Measurements from ENCODE around the gene UCN3.
A peak's percentile ranks its signal among the peaks of the same experiment; 100 is the strongest.
"Not testable (repeated sequence)": the region's sequence is repeated elsewhere in the genome, so short reads cannot be mapped to it uniquely, and the experiment has no call there.

The UCN3 gene

DNA sequence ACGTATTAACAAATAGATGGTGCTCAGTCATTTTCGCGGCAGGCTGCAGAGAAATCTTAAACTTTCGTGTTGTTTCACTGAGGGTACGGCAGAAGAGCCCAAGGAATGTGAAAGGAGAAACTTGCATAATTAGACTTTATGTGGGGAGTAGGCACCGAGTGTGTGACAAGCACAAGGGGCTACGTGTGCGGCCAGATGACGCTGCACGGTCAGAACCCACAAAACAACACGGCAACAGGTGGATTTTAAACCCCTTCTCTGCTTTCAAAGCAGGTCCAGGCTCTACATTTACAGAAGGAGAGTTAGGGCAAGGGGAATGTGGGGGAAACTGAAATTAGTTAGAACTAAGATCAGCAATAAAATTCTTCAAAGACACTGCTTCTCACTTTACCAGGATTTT lies 392 bp upstream of the UCN3 start:
- no peak for DNase-seq (ENCODE audit: insufficient read length, low spot score)
- FAIRE-seq = no peak

DNA sequence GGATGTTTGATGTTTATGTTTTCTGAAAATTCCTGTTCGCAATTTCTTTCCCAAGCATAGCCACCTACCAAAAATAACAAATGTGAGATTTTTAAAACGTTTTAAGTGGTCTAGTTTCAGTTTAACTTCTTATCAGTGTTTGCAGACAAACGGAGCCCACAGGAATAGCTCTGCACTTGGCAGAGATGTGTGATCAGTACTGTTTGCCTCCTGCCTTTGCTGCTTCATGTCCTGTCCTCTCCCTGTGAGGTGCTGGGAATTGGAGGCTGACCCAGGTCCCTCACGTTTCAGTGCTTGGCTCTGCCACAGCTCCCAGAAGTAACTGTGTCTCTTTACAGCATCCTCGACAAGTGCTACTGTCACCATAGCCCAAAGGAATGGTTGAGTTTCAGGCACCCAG lies 1.2 kb downstream of the UCN3 start:
- FAIRE-seq = no peak
- DNase-seq (ENCODE audit: insufficient read length, low spot score) = no peak

DNA sequence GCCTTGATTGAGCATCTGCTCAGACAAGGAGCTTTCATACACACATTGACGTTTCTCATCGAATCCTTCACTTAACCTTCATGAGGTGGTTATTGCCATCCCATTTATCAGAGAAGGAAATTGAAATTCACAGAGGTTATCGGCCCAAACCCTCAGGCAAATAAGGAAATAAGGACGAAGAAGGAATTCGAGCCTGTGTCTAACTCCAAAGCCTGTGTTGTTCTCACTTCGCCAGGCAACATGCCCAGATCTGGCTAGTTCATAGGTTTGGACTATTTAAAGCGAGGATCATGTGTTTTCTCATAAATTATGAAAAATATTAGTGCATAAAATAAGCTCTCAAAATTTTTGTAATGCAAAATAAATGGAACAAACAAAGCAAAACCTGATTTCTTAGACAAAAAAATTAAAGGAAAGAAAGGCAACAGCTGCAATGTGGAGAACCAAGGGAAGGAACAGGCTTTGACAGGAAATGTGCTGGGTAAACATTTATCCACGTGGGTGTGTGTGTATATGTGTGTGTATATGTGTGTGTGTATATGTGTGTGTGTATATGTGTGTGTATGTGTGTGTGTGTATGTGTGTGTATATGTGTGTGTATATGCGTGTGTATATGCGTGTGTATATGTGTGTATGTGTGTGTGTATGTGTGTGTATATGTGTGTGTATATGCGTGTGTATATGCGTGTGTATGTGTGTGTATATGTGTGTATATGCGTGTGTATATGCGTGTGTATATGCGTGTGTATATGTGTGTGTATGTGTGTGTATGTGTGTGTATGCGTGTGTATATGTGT lies 4.8 kb downstream of the UCN3 start:
- DNase-seq (ENCODE audit: insufficient read length, low spot score) (no peak), FAIRE-seq (no peak)

DNA sequence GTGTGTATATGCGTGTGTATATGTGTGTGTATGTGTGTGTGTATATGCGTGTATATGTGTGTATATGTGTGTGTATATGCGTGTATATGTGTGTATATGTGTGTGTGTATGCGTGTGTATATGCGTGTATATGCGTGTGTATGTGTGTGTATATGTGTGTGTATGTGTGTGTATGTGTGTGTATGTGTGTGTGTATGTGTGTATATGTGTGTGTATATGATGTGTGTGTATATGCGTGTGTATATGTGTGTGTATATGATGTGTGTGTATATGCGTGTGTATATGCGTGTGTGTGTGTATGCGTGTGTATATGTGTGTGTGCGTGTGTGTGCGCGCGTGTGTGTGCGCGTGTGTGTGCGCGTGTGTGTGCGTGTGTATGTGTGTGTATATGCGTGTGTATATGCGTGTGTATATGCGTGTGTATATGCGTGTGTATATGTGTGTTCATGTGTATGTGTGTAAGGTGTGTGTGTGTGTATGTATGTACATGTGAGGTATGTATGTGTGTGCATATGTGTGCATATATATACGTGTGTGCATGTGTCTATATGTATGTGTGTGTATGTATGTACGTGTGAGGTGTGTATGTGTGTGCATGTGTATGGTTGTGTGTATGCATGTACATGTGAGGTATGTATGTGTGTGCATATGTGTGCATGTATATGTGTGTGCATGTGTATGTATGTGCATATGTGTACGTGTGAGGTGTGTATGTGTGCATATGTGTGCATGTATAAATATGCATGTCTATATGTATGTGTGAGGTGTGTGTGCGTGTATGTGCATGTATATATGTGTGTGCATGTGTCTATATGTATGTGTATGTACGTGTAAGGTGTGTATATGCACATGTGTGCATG lies 6.0 kb downstream of the UCN3 start:
- DNase-seq (ENCODE audit: insufficient read length, low spot score) (no peak), FAIRE-seq (peak; percentile 98)

DNA sequence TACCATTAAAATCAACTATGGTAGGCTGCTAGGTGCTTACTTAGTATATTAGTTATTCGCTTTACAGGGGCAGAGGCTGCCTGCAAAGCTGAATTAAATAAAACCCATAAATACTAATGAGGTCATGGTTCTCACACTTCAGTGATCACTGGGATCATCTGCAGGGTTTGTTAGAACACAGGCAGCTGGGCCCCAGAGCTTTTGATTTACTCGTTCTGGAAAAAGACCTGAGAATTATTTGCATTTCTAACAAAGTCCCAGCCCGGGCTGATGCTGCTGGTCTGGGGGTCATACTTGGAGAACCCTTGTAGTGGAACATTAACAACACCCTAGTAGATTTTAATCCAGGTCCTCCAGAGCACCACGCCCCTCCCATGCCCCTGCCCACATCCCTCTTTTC lies 8.5 kb downstream of the UCN3 start:
- no peak for FAIRE-seq
- no peak for DNase-seq (ENCODE audit: insufficient read length, low spot score)

DNA sequence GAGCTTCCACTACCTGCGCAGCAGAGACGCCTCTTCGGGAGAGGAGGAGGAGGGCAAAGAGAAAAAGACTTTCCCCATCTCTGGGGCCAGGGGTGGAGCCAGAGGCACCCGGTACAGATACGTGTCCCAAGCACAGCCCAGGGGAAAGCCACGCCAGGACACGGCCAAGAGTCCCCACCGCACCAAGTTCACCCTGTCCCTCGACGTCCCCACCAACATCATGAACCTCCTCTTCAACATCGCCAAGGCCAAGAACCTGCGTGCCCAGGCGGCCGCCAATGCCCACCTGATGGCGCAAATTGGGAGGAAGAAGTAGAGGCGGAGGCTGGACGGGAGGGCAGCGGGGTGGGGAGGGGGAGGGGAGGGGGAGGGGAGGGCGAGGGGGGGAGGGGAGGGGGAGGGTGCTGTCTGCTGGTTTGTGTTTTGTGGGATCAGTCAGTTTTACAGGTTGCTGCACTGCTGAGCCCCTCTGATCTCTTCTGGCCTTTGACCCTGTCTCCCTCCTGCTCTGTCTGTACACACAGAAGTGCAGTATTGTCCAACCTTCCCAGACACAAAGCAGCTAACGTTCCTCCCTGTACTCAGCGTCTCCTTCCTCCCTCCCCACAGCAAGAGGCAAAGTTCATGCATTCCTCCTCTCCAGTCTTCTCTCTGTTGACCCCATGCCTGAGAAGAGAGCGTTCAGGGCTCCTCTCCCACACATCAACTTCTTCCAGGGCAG lies 9.3 kb downstream of the UCN3 start:
- FAIRE-seq (no peak), DNase-seq (ENCODE audit: insufficient read length, low spot score) (no peak)

DNA sequence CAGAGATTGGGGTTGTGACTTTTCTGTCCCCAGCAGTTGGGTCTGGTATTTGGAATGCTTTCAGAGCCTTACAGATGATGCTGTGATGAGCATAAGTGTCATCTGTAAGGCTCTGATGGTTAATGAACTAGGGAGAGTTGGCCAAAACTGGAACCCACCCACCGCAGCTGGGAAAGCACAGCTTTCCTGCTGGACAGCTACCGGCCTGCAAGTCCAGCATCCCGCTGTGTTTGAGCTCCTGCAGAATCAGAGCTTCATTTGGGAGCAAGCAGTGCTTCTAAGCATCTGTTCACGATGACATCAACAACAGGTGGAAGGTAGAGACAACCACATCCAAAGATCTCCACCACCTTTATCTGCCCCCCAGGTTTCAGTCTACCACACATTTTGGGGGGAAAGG lies 11.7 kb downstream of the UCN3 start:
- no peak for DNase-seq (ENCODE audit: insufficient read length, low spot score)
- FAIRE-seq = no peak

DNA sequence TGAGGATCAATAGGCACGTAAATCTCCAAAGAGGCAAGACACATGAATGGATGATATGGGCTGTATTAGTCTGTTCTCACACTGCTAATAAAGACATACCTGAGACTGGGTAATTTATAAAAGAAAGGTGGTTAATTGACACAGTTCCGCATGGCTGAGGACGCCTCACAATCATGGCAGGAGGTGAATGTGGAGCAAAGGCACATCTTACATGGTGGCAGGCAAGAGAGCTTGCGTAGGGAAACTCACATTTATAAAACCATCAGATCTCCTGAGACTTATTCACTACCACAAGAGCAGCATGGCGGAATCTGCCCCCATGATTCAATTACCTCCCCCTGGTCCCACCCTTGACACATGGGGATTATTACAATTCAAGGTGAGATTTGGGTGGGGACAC lies 14.4 kb downstream of the UCN3 start:
- not testable (repeated sequence) for FAIRE-seq

DNA sequence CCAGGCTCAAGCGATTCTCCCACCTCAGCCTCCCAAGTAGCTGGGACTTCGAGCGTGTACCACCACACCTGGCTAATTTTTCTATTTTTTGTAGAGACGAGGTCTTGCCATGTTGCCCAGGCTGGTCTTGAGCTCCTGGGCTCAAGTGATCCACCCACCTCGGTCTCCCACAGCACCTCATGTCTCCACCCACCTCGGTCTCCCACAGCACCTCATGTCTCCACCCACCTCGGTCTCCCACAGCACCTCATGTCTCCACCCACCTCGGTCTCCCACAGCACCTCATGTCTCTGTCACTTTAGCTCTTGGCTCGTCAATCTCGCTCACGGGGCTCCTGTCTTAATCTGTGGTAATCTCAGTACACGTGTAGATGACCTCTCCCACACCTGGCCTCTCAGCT lies 15.6 kb downstream of the UCN3 start:
- not testable (repeated sequence) for FAIRE-seq

More for the DNA sequence above, 14.4 kb downstream of the UCN3 start:
- not testable (repeated sequence) for DNase-seq (ENCODE audit: insufficient read length, low spot score)

DNA sequence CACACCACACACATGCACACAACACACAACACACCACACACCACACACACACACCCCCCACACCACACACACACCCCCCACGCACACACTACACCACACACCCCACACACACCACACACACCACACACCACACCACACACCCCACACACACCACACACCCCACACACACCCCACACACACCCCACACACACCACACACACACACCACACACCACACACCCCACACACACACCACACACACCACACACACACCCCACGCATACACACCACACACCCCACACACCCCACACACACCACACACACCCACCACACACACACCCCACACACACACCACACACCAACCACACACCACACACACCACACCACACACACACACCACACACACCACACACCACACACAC lies 16.4 kb downstream of the UCN3 start:
- DNase-seq (ENCODE audit: insufficient read length, low spot score) (no peak), FAIRE-seq (peak; percentile 100)

More for the DNA sequence above, 15.6 kb downstream of the UCN3 start:
- not testable (repeated sequence) for DNase-seq (ENCODE audit: insufficient read length, low spot score)

DNA sequence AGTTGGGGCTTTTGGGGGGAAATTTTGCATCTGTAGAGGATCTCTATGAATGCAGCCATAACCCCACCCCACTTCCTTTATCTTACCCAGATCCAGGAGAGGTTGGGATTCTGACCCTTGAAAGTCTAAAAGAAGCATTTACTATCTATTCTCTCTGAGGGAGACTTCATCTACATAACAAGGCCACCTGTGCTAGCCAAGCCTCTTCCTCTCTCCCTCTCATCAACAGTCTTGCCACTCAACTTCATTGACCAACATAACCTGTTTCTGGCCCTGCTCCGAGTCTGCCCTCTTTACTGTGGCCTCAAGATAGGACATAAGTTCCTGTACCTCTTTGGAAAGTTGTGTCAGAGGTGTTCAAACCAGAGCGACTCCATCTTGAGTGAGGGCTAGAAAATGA lies 20.5 kb downstream of the UCN3 start:
- no peak for DNase-seq (ENCODE audit: insufficient read length, low spot score)
- FAIRE-seq = no peak

DNA sequence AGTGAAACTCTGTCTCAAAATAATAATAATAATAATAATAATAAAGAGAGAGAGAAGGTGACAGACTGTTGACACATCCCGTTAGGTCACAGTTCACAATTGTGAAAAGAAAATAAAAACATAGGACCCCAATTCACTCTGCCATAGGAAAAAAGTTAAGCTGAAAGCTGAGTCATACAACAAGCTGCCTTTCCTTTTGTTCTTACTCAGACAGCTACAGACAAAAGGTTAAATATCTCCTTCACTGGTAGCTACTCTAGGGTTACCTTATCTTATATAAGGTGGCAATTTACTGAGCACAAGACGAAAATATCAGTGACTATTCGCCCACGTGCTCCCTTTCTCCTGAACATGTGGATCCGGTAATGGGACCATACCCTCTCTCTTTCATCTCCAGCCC lies 22.4 kb downstream of the UCN3 start:
- DNase-seq (ENCODE audit: insufficient read length, low spot score) (no peak), FAIRE-seq (no peak)

DNA sequence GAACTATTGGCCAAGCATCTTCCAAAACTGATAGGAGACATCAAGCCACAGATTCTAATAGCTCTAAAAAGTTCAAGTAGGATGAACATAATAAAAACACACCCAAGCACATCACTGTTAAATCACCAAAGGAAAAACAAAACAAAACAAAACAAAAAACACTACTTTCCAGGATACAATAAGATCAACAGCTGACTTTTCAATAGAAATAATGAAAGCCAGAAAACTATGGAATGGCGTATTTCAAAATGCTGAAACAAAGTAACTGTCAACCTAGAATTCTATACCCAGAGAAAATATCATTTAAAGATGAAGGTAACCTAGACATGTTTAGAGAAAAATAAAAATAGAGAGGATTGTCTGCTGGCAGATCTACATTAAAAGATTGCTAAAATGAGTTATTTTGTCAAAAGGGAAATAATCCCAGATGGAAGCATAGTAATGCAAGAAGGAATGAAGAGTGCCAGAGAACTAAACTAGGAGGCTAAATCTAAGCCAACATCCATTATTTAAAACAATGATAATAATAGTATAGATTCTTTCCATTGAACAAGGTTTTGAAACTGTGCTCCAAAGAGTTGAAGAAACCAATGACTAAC lies 25.9 kb downstream of the UCN3 start:
- FAIRE-seq (no peak), DNase-seq (ENCODE audit: insufficient read length, low spot score) (no peak)

DNA sequence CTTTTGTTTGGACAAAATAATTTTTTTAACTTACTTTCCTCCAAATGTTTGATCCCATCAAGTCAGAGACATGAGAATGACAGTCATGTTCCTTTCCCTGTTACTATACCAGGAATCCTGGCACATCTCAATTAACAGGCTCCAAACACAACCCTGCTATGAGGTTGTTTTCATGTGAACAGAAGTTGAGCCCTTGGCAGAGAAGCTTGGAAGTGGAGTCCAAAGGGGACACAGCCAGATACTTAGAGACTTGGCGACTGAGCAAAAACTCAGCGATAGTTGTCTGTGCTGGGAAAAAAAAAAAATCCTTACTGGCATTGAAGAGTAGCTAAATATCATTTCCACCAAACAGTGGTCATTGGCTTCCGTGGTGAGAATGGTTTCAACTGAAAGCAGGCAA lies 27.0 kb downstream of the UCN3 start:
- no peak for FAIRE-seq
- no peak for DNase-seq (ENCODE audit: insufficient read length, low spot score)

DNA sequence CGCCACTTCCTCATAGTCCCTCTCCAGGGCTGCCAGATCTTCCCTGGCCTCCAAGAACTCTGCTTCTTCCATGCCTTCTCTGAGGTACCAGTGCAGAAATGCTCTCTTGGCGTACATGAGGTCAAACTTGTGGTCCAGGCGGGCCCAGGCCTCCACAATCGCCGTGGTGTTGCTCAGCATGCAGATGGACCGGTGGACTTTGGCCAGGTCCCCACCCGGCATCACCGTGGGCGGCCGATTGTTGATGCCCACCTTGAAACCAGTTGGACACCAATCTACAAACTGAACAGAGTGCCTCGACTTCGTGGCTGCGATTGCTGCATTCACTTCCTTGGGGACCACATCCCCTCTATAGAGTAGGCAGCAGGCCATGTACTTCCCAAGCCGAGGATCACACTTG lies 28.8 kb downstream of the UCN3 start:
- DNase-seq (ENCODE audit: insufficient read length, low spot score) = no peak
- no peak for FAIRE-seq

DNA sequence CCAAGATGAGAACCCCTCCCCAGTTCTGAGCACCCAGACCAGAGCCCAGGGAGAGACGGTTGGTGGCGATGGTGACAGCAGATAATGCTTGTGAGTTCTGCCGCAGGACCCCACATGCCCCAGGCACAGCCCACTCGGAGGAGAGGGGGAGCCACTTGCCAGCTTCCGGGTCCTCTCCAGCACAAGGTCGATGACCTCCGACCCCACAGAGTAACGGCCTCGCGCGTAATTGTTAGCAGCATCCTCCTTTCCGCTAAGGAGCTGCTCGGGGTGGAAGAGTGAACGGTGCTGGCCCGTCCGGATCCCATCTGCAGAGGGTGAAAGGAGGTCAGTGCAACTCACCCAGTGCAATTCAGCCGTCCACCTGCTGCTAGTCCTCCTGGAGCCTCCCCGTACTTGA lies 30.4 kb downstream of the UCN3 start:
- FAIRE-seq = no peak
- no peak for DNase-seq (ENCODE audit: insufficient read length, low spot score)

DNA sequence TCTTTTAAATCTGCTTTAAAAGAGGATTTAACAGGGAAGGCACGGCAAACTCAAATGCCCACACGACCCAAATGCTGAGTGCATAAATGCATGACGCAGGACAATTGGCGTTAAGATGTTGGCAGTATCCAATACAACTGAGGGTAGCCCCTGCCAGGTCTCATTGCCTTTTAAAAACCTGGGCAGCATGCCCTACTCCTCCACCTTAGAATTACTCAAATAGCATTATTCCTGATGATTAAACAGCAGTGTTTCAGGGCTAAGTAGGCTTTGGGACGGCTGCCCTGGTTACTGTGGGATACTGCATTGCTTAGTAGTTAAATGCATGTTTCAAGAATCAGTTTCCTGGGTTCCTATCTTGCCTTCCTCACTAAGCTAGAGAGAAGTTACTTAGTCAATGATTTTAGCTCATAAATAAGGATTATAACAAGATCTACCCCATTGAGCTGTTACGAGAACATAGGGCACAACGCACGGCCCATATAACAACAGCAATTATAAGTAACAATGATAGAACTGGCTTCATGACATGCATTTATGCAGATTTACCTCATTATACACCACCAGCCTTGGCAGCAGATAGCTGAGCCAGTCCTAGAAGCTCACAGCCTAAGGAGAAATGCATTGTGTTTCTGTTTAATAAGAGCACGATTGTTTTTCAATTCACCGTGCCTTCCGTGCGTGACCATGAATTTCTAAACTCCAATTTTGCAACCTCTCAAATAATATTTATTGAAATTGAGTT lies 32.0 kb downstream of the UCN3 start:
- no peak for DNase-seq (ENCODE audit: insufficient read length, low spot score)
- FAIRE-seq = no peak

DNA sequence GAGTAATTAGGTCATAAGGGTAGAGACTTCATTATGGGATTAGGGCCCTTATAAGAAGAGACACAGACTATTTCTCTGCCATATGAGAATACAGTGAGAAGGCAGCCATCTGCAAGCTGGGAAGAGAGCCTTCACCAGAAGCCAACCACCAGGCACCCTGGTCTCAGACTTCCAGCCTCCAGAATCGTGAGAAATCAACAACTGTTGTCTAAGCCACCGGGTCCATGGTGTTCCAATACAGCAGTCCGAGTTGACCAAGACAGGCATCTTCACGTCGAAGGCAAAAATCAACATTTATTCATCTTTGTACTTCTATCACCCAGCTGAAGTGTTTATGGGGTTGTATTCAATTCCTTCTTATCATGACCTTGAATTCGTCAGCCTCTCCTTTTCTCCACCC lies 34.6 kb downstream of the UCN3 start:
- DNase-seq (ENCODE audit: insufficient read length, low spot score) (no peak), FAIRE-seq (no peak)

DNA sequence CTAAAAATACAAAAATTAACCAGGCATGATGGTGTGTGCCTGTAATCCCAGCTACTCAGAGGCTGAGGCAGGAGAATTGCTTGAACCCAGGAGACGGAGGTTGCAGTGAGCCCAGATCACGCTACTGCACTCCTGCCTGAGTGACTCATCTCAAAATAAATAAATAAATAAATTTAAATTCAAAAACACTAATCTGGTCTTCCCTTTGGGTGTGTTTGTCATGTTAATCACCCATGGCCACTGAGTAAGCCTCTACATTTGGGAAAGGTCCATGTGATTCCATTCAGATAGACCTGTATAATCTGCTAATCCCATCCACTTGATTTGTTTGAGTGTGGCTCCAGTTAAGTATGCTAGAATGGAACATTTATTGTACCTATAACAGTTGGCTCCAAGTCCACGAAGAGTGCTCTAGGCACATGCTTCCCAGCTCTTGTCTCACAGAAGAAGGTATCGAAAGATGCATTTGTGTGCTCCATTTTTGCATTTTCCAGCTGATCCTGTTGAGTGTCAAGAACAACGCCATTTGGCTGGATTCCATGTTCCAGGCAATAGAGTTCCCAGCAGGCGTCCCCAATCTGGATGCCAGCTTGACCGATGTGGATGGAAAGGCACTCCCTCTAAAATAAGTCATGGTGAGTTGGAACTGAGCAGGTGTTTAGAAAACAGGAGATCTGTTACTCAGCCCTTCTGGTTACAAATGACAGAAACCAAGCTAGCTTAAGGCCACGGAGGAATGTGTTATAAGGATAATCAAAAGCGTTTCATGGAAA lies 35.9 kb downstream of the UCN3 start:
- FAIRE-seq (no peak), DNase-seq (ENCODE audit: insufficient read length, low spot score) (no peak)

DNA sequence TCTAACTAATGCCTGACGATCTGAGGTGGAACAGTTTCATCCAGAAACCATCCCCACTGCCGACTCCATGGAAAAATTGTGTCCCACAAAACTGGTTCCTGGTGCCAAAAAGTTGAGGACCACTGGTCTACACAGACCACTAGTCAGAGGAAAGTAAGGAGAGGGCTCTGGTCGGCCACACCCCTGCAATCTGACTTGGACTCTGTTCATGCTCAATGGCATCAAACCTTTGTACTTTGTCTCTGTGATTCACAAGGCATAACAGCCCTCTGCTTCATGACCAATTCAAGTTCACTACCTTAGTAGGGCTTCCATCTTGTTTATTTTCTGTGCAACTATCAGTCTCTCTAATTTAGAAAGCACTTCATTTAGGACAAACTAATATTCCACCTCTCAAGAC lies 38.0 kb downstream of the UCN3 start:
- DNase-seq (ENCODE audit: insufficient read length, low spot score) = no peak
- no peak for FAIRE-seq

All from HTR-8/SVneo (cell line).